Panc1 (cell line): ENCODE results near the gene STAT5A.

ENCODE experiments used
- POLR2AphosphoS5 ChIP-seq: IDR thresholded peaks from 2 replicates; pipeline ENCODE4 v1.6.1; 2012; ENCODE audit warnings: mild to moderate bottlenecking, low read depth, low read length, moderate library complexity
- SIN3A ChIP-seq: IDR thresholded peaks from 2 replicates; pipeline ENCODE4 v1.6.1; 2012; ENCODE audit warnings: low read depth, mild to moderate bottlenecking, low read length, moderate library complexity, borderline replicate concordance; ENCODE audit not compliant: insufficient read depth
- TCF7L2 ChIP-seq: IDR thresholded peaks from 2 replicates; pipeline ENCODE4 v1.6.1; 2011; ENCODE audit warnings: mild to moderate bottlenecking, low read depth, low read length, inconsistent platforms
- TF ChIP-seq, protein P1 (sequence below): fragments of 450-650 bp; IDR thresholded peaks from 2 replicates; pipeline ENCODE4 v1.5.1; 2017; ENCODE audit warnings: mild to moderate bottlenecking
- TF ChIP-seq, protein P2 (sequence below), 2 experiments: IDR thresholded peaks; 2 replicates each; pipeline ENCODE4 v1.6.1; 2011 to 2012; ENCODE audit warnings: low read depth in 2 of 2, control low read depth in 1 of 2, low read length in 1 of 2, mild to moderate bottlenecking in 1 of 2, moderate library complexity in 1 of 2; ENCODE audit not compliant: insufficient read depth in 1 of 2

DNA sequence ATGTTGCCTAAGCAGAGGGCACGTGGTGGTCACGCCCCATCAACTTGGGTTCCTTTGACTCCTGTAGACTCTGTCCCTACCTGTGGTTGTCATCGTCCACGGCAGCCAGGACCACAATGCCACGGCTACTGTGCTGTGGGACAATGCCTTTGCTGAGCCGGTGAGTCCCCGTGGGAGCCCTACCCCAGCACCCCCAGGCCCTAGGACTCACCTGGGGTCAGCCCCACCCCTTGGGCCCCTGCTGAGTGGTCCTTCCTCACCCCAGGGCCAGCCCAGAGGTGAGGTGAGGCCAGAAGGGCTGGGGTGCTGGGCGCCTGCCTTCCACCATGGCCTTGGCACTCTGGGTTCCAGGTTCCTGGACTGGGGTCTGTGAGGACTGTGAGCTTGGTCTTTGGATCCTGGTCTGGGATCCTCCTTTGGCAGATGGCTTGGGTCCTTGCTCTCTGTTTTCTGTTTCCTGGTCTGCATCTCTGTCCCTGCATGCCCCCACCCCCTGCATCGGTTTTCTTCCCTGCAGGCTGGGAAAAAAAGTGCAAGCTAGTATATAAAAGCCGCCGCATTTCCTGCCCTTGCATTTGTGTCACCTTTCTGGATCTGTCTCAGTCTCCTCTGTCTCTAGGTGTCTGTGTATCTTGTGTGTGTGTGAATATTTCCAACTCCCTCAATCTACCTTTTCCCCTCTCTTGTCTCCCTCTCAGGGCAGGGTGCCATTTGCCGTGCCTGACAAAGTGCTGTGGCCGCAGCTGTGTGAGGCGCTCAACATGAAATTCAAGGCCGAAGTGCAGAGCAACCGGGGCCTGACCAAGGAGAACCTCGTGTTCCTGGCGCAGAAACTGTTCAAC lies 17.5 kb downstream of the STAT5A start:
- TF ChIP-seq, protein P1, sequence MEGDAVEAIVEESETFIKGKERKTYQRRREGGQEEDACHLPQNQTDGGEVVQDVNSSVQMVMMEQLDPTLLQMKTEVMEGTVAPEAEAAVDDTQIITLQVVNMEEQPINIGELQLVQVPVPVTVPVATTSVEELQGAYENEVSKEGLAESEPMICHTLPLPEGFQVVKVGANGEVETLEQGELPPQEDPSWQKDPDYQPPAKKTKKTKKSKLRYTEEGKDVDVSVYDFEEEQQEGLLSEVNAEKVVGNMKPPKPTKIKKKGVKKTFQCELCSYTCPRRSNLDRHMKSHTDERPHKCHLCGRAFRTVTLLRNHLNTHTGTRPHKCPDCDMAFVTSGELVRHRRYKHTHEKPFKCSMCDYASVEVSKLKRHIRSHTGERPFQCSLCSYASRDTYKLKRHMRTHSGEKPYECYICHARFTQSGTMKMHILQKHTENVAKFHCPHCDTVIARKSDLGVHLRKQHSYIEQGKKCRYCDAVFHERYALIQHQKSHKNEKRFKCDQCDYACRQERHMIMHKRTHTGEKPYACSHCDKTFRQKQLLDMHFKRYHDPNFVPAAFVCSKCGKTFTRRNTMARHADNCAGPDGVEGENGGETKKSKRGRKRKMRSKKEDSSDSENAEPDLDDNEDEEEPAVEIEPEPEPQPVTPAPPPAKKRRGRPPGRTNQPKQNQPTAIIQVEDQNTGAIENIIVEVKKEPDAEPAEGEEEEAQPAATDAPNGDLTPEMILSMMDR = no peak
- TF ChIP-seq TCF7L2 (no peak), POLR2AphosphoS5 (no peak), SIN3A (no peak)
- TF ChIP-seq, protein P2, sequence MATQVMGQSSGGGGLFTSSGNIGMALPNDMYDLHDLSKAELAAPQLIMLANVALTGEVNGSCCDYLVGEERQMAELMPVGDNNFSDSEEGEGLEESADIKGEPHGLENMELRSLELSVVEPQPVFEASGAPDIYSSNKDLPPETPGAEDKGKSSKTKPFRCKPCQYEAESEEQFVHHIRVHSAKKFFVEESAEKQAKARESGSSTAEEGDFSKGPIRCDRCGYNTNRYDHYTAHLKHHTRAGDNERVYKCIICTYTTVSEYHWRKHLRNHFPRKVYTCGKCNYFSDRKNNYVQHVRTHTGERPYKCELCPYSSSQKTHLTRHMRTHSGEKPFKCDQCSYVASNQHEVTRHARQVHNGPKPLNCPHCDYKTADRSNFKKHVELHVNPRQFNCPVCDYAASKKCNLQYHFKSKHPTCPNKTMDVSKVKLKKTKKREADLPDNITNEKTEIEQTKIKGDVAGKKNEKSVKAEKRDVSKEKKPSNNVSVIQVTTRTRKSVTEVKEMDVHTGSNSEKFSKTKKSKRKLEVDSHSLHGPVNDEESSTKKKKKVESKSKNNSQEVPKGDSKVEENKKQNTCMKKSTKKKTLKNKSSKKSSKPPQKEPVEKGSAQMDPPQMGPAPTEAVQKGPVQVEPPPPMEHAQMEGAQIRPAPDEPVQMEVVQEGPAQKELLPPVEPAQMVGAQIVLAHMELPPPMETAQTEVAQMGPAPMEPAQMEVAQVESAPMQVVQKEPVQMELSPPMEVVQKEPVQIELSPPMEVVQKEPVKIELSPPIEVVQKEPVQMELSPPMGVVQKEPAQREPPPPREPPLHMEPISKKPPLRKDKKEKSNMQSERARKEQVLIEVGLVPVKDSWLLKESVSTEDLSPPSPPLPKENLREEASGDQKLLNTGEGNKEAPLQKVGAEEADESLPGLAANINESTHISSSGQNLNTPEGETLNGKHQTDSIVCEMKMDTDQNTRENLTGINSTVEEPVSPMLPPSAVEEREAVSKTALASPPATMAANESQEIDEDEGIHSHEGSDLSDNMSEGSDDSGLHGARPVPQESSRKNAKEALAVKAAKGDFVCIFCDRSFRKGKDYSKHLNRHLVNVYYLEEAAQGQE (IDR thresholded peaks at IDR 0.05; ENCODE audit: insufficient read depth in 1 of 2, low read depth in 2 of 2, low read length in 1 of 2) = no peak
